Measurements from ENCODE around the gene SPPL3.
A peak's percentile ranks its signal among the peaks of the same experiment; 100 is the strongest.
"Not testable (repeated sequence)": the region's sequence is repeated elsewhere in the genome, so short reads cannot be mapped to it uniquely, and the experiment has no call there.

SPPL3 gene

DNA sequence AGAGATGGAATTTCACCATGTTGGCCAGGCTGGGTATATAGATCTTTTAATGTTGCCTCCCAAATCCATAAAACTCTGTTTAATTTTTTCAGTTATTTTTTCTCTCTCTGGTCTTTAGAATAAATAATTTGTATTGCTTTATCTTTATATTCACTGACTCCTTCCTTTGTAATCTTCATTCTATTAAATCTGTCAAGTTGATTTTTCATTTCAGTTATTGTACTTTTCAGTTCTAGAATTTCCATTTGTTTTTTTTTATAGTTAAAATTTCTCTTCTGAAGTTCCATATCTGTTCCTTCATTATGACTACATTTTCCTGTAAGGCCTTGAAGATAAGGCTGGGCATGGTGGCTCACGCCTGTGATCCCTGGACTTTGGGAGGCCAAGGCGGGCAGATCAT is 13.6 kb upstream of the SPPL3 start:
- no peak for DNase-seq

GRCh38 chr12:120916561-120916960 is 12.4 kb upstream of the SPPL3 start:
- DNase-seq, result no peak

GRCh38 chr12:120914794-120915193 is 10.6 kb upstream of the SPPL3 start:
- DNase-seq, result no peak

- no peak for DNase-seq
These were observed 5.6 kb upstream of the SPPL3 start for GRCh38 chr12:120909633-120910298.

DNA sequence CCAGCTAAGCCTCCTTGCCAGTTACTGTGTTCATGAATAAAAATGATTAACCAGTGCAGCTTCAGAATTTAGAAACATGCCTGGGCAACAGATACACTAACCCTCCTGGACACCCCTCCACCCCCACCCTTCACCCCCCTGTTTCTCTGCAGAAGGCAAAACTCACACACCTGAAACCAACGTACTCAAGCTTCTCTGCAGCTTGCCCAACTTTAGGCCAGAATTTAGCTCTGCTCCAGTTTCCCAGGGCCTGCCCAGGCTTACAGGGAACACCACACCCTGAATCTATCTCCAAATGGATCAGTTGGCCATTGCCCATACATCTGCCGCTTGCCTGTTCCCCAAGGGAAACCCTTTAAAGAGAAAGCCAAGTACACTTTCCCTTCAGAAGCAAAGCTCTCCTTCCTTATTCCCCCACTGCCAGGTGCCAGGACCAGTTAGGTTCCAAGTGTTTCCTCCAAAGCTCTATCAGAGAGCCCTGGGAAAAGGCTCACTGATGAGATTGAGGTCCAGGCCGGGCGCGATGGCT is 1.8 kb upstream of the SPPL3 start:
- no peak for DNase-seq

GRCh38 chr12:120903412-120904196 is 554 bp downstream of the SPPL3 start:
- DNase-seq, result peak; percentile 43

- DNase-seq, result no peak
These were observed 1.2 kb downstream of the SPPL3 start for GRCh38 chr12:120902846-120903411.

GRCh38 chr12:120901818-120902217 is 2.3 kb downstream of the SPPL3 start:
- DNase-seq, result no peak

GRCh38 chr12:120901101-120901500 is 3.1 kb downstream of the SPPL3 start:
- DNase-seq, result not testable (repeated sequence)

DNA sequence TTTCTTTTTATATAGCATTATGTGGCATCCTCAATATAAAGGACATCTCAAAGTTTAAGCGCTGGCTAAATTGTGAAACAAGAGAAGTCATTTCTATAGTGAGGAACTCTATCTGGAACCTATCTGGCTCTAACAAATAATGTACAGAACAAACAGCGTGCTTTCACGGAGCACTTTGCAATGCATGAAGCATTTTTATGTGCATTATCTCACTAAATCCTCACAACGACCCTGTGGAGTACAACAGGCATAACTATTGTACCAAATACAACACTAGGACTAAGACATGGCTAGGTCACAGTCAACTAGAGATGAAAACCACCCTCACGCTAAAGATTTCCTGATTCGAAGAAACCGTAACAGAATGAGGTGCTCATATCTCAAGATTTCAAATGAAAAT is 8.6 kb downstream of the SPPL3 start:
- DNase-seq, result no peak

DNA sequence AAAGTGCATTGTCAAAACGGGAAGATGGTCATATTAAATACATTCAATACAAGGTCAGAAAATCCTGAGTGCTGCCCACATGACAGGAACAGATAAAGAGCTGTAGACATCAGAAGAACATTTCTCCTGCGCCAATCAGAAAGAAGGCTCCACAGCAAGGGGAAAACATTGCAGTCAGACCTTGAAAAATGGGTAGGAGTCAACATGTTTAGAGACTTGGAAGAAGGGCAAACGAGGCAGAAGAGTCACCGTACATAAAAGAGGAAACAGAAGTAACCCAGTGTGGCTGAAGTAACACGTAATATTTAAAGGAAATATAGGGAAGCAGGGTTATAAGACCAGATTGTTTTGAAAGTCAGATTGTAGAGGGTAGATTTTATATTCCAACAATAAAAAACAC is 11.9 kb downstream of the SPPL3 start:
- no peak for DNase-seq

DNA sequence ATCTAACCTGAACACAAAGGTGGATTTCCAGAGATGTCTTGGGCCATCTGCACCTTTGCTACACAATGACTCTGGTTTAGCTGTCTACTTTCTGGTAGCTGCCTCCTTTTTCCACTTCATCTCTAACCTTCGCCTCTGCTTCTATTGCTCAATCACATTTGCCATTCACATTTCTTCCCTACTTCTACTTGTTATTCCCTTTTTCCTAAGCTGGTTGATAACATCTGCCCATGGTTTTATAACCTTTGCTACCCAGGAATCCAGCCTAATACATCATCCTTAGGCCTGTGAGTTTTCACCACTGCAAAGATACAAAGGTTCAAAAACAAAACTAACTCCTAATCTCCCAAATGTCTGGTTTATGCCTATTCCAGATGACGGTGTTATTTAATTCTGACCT is 13.2 kb downstream of the SPPL3 start:
- DNase-seq, result no peak

DNA sequence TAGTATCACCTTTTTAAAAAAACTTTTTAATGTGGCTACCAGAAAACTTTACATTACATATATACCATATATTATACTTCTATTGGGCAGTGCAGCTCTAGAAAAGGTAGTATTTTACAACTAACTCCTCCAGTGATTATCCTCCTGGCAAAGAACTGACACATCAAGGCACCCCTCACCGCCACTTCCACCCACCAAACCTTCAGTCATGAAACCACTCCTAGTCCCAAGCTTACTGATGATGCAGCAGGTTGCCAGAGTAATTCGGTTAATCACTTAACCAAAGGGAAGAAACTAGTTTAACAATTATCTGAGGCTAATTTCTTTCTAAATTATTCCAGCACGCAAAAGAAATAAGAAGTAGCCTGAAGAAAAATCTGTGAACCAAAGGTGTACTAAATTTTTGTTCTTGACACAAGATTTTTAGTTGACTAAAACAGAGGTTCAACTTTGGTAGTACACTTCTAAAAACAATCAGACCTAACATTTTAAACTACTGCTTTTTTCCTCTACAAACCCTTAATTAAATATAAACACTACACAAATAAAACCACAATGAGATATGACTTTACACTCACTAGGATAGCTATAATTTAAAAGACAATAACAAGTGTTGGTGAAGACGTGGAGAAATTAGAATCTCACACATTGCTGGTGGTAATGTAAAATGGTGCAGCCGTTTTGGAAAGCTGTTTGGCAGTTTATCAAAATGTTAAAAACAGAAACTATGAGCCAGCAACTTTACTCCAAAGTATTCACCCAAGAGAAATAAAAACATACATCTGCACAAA is 16.7 kb downstream of the SPPL3 start:
- DNase-seq, result no peak

DNA sequence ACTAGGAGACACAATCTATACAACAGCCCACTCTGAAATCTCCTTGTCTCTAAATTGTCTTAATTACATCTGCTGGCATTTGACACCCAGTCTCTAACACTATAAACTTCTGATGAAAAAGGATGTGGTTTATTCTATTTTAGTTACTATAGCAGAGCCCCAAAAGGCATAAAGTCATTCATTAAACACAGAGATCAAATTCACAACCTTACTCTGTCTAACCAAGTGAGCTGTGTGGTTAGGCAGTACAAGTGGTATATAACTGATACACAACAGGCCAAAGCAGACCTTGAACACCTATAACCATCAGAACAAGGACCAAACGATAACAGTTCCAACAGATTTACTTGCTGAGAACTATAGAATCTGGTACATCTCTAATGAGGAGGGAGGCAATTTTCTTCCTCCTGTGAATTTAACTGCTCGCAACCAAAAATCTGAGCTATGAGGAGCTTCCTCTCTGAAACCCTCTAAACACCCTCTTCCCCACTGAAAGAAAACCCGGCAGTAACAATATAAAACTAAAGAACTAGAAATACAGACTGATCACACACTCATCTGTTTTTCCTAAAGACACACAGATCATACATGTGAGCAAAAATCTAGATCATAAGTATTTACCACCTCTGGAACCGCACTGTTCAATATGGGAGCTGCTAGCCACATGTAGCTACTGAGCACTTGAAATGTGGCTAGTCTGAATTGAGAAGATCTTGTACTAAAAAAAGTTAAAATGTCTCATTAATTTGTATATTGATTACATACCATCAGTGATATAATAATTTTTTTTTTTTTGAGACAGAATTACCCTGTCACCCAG is 17.7 kb downstream of the SPPL3 start:
- no peak for DNase-seq

- no peak for DNase-seq
These were observed 18.6 kb downstream of the SPPL3 start for GRCh38 chr12:120885521-120885920.

DNA sequence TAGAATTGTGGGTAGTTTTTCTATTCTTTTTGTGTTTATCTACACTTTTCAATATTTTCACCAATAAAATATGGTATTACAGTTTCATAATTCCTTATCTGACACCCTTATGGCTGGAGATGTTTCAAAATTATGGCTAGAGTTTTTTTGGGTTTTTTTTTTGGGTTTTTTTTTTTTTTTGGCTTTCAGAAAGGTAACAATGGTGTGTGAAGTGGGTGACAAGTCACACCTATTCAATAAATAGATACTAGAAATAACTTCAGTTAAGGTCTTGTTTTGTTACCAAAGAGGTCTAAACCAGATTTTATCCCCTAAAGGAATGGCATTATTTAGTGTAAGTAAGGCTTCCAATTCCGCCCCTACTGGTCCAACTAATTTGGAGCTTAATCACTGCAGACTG is 19.5 kb downstream of the SPPL3 start:
- no peak for DNase-seq

DNA sequence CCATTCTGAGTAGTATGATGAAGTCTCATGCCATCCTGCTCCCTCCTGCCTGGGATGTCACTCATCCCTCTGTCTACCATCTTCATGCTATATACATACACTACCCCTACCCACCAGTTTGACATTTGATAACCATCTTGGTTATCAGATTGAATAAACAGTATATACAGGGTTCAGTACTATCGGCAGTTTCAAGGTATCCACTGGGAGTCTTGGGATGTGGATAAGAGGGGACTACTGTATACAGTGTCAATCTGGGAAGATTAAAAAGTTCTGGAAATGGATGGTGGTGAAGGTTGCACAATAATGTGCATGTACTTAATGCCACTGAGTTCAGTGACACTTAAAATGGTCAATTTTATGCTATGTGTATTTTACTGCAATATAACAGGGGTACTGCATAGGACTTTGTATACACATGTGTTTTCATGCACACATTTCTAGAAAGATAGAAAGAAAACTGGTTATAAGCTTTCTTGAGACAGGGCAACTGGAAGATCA is 22.1 kb downstream of the SPPL3 start:
- no peak for DNase-seq

DNA sequence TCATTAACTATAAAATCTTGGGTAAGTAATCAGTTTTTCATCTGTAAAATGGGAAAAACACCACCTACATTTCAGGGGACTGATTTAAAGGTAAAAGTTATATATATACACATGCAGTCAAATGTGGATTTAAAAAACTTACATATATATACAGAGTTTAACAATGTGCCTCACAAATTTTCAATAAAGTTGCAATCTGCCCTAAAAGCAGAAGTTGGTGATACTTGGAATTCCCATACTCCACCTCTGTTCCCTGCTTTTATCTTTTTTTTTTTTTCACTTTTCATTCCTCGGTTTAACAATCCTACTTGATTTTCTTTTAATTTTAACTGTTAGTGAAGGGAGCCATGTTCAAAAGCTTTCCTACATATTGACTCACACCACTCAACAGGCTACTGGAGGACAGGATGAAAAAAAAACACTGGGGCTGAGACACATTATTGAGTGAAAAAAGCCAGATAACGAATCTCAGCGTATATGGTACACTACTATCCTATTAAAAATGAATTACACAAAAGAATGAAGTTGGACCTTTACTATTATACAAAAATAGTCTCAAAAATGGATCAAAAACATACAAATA is 24.3 kb downstream of the SPPL3 start:
- no peak for DNase-seq

DNA sequence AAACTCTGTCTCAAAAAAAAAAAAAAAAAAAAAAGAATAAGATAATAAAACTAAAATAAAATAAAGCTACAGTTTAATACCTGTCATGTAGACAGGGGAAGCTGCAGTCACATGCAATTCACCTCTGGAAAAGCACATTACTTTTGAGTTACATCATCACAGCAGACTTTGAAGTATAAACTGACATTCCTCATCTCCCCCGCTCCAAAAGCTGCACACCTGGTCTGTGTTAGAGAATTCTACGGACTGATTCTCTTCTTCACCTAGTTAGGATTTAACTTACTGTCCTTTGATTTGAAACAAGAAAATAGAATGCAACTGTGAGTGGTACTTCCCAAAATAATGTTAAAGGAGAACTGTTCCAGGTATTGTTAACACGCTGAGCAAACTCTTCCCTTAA is 25.1 kb downstream of the SPPL3 start:
- DNase-seq, result no peak

DNA sequence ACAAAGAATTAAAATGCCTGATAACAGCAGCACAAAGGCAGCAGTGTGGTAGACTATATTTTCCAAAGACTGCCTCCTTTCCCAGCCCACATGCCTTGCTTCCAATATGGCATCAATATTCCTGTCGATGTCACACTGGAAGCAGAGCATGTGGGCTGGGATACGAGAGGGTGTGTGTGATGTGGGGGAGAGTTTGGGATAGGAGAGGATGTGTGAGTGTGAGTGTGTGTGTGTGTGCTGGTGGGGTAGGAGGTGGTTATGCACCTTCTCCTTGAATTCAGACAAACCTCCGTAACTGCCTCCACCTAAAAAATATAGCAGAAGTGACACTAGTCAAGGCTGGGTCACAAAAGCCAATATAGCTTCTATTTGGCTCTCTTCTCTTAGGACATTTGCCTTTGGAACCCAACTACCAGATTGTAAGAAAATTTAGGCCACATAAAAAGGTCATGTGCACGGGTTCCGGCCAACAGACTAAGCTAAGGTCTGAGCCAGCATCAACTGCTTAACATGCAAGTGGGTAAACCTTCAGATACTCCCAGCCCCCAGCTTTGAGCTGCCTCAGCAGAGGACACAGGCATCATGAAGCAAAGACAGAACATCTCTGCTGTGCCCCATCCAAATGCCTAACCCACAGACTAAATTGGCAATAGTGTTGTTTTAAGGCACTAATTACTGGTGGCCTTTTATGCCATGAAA is 29.5 kb downstream of the SPPL3 start:
- DNase-seq, result no peak

DNA sequence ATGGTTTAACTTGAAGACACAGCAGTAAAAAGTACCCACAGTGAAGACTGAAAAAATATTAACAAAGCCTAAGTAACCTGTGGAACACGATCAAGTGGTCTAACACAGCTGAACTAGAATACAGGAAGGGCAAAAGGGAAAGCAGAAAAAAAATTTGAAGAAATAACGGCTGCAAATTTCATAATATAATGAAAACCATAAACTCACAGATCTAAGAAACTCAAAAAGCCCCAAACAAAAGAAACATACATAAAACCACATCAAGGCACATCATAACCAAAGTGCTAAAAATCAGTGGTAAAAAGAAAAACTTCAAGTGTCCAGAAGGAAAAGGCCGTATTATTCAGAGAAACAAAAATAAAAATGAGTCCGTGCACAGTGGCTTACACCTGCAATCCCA is 30.9 kb downstream of the SPPL3 start:
- DNase-seq, result no peak
